ENCODE measurements around the gene SLC36A3.

Gene SLC36A3

GRCh38 chr5:151288180-151288579 lies 15.4 kb downstream of the SLC36A3 start:
- Histone ChIP-seq H3K36me3 (replicated peaks in 1 of 2; ENCODE audit: control insufficient read depth in 2 of 2, insufficient read depth in 2 of 2, low read length in 2 of 2) (no peaks in the 10 kb centered on the region), H3K9ac (ENCODE audit: low read depth, low read length, poor library complexity) (no peak overlapping the region), H3K23ac (ENCODE audit: low read depth, low read length, poor library complexity) (no peak overlapping the region), H3K79me1 (ENCODE audit: low read depth, low read length) (no peaks in the 10 kb centered on the region), H2AFZ (ENCODE audit: low read length) (no peak overlapping the region), H3K4me2 (ENCODE audit: insufficient read depth, low read length, poor library complexity, severe bottlenecking) (no peak overlapping the region), H3K14ac (ENCODE audit: low read length) (no peak overlapping the region), H2BK15ac (ENCODE audit: low read length) (no peak overlapping the region), H3K4me1 (ENCODE audit: control insufficient read depth in 2 of 2, insufficient read depth in 1 of 2, low read depth in 1 of 2, low read length in 2 of 2) (no peaks in the 10 kb centered on the region), H2BK5ac (ENCODE audit: low read length) (no peak overlapping the region), H3K27me3 (ENCODE audit: control insufficient read depth in 3 of 3, insufficient read depth in 3 of 3, low read depth in 1 of 3, low read length in 3 of 3) (no peaks in the 10 kb centered on the region), H2BK12ac (ENCODE audit: low read length) (no peak overlapping the region), H2BK120ac (ENCODE audit: low read depth, low read length) (no peak overlapping the region), H3K9me3 (replicated peaks in 1 of 2; ENCODE audit: control insufficient read depth in 2 of 2, insufficient read depth in 1 of 2, low read depth in 1 of 2, low read length in 2 of 2) (no peaks in the 10 kb centered on the region), H2AK5ac (ENCODE audit: low read depth, low read length) (no peak overlapping the region), H3K4me3 (ENCODE audit: low read length in 2 of 2) (no peak overlapping the region), H3K4ac (ENCODE audit: low read length) (no peak overlapping the region), H4K91ac (ENCODE audit: low read depth, low read length, poor library complexity) (no peak overlapping the region), H4K8ac (ENCODE audit: low read depth, low read length) (no peak overlapping the region), H3K27ac (replicated peaks; ENCODE audit: low read length) (no peak overlapping the region), H3K18ac (ENCODE audit: low read length) (no peak overlapping the region)
- no CpG with 5 or more reads among the region's 2 CpGs for WGBS, 2 donors (ENCODE audit: extremely low coverage in 2 of 2, insufficient read length in 2 of 2, insufficient replicate concordance in 1 of 2)
- no peak for DNase-seq (ENCODE audit: low spot score)

DNA sequence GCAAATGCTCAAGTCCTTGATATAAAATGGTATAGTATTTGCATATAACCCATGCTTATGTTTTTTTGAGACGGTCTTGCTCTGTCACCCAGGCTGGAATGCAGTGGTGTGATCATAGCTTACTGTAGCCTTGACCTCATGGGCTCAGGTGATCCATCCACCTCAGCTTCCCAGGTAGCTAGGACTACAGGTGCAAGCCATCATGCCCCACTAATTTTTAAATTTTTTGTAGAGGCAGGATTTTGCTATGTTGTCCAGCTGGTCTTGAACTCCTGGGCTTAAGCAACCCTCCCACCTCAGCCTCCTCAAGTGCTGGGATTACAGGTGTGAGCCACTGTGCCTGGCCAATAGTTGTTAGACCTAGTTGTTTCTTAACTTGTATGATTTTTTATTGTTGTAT lies 17.3 kb downstream of the SLC36A3 start:
- Histone ChIP-seq H3K4me1 (ENCODE audit: control insufficient read depth in 2 of 2, insufficient read depth in 1 of 2, low read depth in 1 of 2, low read length in 2 of 2) (no peaks in the 10 kb centered on the region), H3K18ac (ENCODE audit: low read length) (no peak overlapping the region), H3K23ac (ENCODE audit: low read depth, low read length, poor library complexity) (no peak overlapping the region), H3K36me3 (replicated peaks in 1 of 2; ENCODE audit: control insufficient read depth in 2 of 2, insufficient read depth in 2 of 2, low read length in 2 of 2) (no peaks in the 10 kb centered on the region), H3K4ac (ENCODE audit: low read length) (no peak overlapping the region), H3K79me1 (ENCODE audit: low read depth, low read length) (no peaks in the 10 kb centered on the region), H2AK5ac (ENCODE audit: low read depth, low read length) (no peak overlapping the region), H3K27me3 (ENCODE audit: control insufficient read depth in 3 of 3, insufficient read depth in 3 of 3, low read depth in 1 of 3, low read length in 3 of 3) (no peaks in the 10 kb centered on the region), H3K4me3 (ENCODE audit: low read length in 2 of 2) (no peak overlapping the region), H3K27ac (replicated peaks; ENCODE audit: low read length) (no peak overlapping the region), H4K8ac (ENCODE audit: low read depth, low read length) (no peak overlapping the region), H3K4me2 (ENCODE audit: insufficient read depth, low read length, poor library complexity, severe bottlenecking) (no peak overlapping the region), H2BK5ac (ENCODE audit: low read length) (no peak overlapping the region), H2BK12ac (ENCODE audit: low read length) (no peak overlapping the region), H3K9me3 (replicated peaks in 1 of 2; ENCODE audit: control insufficient read depth in 2 of 2, insufficient read depth in 1 of 2, low read depth in 1 of 2, low read length in 2 of 2) (no peaks in the 10 kb centered on the region), H4K91ac (ENCODE audit: low read depth, low read length, poor library complexity) (no peak overlapping the region), H2BK15ac (ENCODE audit: low read length) (no peak overlapping the region), H3K14ac (ENCODE audit: low read length) (no peak overlapping the region), H3K9ac (ENCODE audit: low read depth, low read length, poor library complexity) (no peak overlapping the region), H2BK120ac (ENCODE audit: low read depth, low read length) (no peak overlapping the region), H2AFZ (ENCODE audit: low read length) (no peak overlapping the region)
- DNase-seq (ENCODE audit: low spot score): no peak
- WGBS, 2 donors (ENCODE audit: extremely low coverage in 2 of 2, insufficient read length in 2 of 2, insufficient replicate concordance in 1 of 2): no CpG with 5 or more reads among the region's 1 CpG

- no peaks in the 10 kb centered on the region for H3K79me1 ChIP-seq (ENCODE audit: low read depth, low read length)
- no peak overlapping the region for H3K4ac ChIP-seq (ENCODE audit: low read length)
- H2BK120ac ChIP-seq (ENCODE audit: low read depth, low read length): no peak overlapping the region
- no peak overlapping the region for H3K9ac ChIP-seq (ENCODE audit: low read depth, low read length, poor library complexity)
- no peak for DNase-seq (ENCODE audit: low spot score)
- H3K36me3 ChIP-seq (replicated peaks in 1 of 2; ENCODE audit: control insufficient read depth in 2 of 2, insufficient read depth in 2 of 2, low read length in 2 of 2): no peaks in the 10 kb centered on the region
- H3K27me3 ChIP-seq (ENCODE audit: control insufficient read depth in 3 of 3, insufficient read depth in 3 of 3, low read depth in 1 of 3, low read length in 3 of 3): no peaks in the 10 kb centered on the region
- no peak overlapping the region for H2AFZ ChIP-seq (ENCODE audit: low read length)
- H2BK15ac ChIP-seq (ENCODE audit: low read length): no peak overlapping the region
- no peaks in the 10 kb centered on the region for H3K9me3 ChIP-seq (replicated peaks in 1 of 2; ENCODE audit: control insufficient read depth in 2 of 2, insufficient read depth in 1 of 2, low read depth in 1 of 2, low read length in 2 of 2)
- H3K23ac ChIP-seq (ENCODE audit: low read depth, low read length, poor library complexity): no peak overlapping the region
- H3K4me3 ChIP-seq (ENCODE audit: low read length in 2 of 2): no peak overlapping the region
- H3K4me2 ChIP-seq (ENCODE audit: insufficient read depth, low read length, poor library complexity, severe bottlenecking): no peak overlapping the region
- H4K8ac ChIP-seq (ENCODE audit: low read depth, low read length): no peak overlapping the region
- no peak overlapping the region for H3K14ac ChIP-seq (ENCODE audit: low read length)
- H3K4me1 ChIP-seq (ENCODE audit: control insufficient read depth in 2 of 2, insufficient read depth in 1 of 2, low read depth in 1 of 2, low read length in 2 of 2): no peaks in the 10 kb centered on the region
- no peak overlapping the region for H2BK12ac ChIP-seq (ENCODE audit: low read length)
- H2AK5ac ChIP-seq (ENCODE audit: low read depth, low read length): no peak overlapping the region
- H4K91ac ChIP-seq (ENCODE audit: low read depth, low read length, poor library complexity): no peak overlapping the region
- no CpG with 5 or more reads among the region's 5 CpGs for WGBS, 2 donors (ENCODE audit: extremely low coverage in 2 of 2, insufficient read length in 2 of 2, insufficient replicate concordance in 1 of 2)
- H3K18ac ChIP-seq (ENCODE audit: low read length): no peak overlapping the region
- no peak overlapping the region for H3K27ac ChIP-seq (replicated peaks; ENCODE audit: low read length)
- no peak overlapping the region for H2BK5ac ChIP-seq (ENCODE audit: low read length)
Measured at GRCh38 chr5:151285683-151286082, 17.9 kb downstream of the SLC36A3 start.

DNA sequence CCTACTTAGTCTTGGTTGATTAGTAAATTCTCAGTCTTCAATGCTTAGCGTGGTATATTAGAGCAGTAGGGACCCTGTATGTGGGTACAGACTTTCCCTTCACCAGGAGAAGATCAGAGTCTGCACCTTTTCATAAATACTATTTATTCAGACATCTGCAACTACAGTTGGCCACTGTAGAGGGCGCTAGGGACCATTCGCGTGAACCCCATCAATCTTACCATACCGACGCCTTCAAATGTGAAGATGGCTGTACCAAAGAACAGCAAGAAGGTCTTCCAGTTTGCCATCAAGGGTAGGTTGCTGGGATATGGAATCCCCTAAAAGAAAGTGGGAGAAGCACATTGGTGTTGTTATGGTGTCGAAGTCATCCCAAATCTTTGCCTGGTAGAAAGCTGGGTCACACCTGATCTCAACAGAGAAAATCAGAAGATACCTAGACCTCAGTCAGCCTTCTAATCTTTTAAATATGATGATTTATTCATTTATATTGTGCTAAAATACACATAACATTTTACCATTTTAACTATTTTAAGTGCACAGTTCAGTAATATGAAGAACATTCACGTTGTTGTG lies 19.1 kb downstream of the SLC36A3 start:
- Histone ChIP-seq H4K8ac (ENCODE audit: low read depth, low read length) (no peak overlapping the region), H3K4me3 (ENCODE audit: low read length in 2 of 2) (no peak overlapping the region), H3K23ac (ENCODE audit: low read depth, low read length, poor library complexity) (no peak overlapping the region), H3K27me3 (ENCODE audit: control insufficient read depth in 3 of 3, insufficient read depth in 3 of 3, low read depth in 1 of 3, low read length in 3 of 3) (no peaks in the 10 kb centered on the region), H2BK12ac (ENCODE audit: low read length) (no peak overlapping the region), H2AK5ac (ENCODE audit: low read depth, low read length) (no peak overlapping the region), H3K36me3 (replicated peaks in 1 of 2; ENCODE audit: control insufficient read depth in 2 of 2, insufficient read depth in 2 of 2, low read length in 2 of 2) (no peaks in the 10 kb centered on the region), H3K9ac (ENCODE audit: low read depth, low read length, poor library complexity) (no peak overlapping the region), H3K18ac (ENCODE audit: low read length) (no peak overlapping the region), H3K4me1 (ENCODE audit: control insufficient read depth in 2 of 2, insufficient read depth in 1 of 2, low read depth in 1 of 2, low read length in 2 of 2) (no peaks in the 10 kb centered on the region), H2BK120ac (ENCODE audit: low read depth, low read length) (no peak overlapping the region), H3K14ac (ENCODE audit: low read length) (no peak overlapping the region), H3K27ac (replicated peaks; ENCODE audit: low read length) (no peak overlapping the region), H3K9me3 (replicated peaks in 1 of 2; ENCODE audit: control insufficient read depth in 2 of 2, insufficient read depth in 1 of 2, low read depth in 1 of 2, low read length in 2 of 2) (no peaks in the 10 kb centered on the region), H2AFZ (ENCODE audit: low read length) (no peak overlapping the region), H4K91ac (ENCODE audit: low read depth, low read length, poor library complexity) (no peak overlapping the region), H3K79me1 (ENCODE audit: low read depth, low read length) (no peaks in the 10 kb centered on the region), H3K4ac (ENCODE audit: low read length) (no peak overlapping the region), H2BK15ac (ENCODE audit: low read length) (no peak overlapping the region), H2BK5ac (ENCODE audit: low read length) (no peak overlapping the region), H3K4me2 (ENCODE audit: insufficient read depth, low read length, poor library complexity, severe bottlenecking) (no peak overlapping the region)
- WGBS, 2 donors (ENCODE audit: extremely low coverage in 2 of 2, insufficient read length in 2 of 2, insufficient replicate concordance in 1 of 2): no CpG with 5 or more reads among the region's 8 CpGs
- peak; percentile 4 for DNase-seq (ENCODE audit: low spot score)

All from neuronal stem cell (in vitro differentiated cells).